ENCODE measurements around the gene AMBRA1. TPM values are rescaled to one million over a fixed set of nuclear protein-coding genes. Genes with fewer than 3 reads are reported as not detected.
A peak's percentile ranks its signal among the peaks of the same experiment; 100 is the strongest.

AMBRA1 gene
- polyA plus RNA-seq, 2 of the 4 experiments (the other 2 are of a cell fraction): 11.5 to 13.4 TPM

DNA sequence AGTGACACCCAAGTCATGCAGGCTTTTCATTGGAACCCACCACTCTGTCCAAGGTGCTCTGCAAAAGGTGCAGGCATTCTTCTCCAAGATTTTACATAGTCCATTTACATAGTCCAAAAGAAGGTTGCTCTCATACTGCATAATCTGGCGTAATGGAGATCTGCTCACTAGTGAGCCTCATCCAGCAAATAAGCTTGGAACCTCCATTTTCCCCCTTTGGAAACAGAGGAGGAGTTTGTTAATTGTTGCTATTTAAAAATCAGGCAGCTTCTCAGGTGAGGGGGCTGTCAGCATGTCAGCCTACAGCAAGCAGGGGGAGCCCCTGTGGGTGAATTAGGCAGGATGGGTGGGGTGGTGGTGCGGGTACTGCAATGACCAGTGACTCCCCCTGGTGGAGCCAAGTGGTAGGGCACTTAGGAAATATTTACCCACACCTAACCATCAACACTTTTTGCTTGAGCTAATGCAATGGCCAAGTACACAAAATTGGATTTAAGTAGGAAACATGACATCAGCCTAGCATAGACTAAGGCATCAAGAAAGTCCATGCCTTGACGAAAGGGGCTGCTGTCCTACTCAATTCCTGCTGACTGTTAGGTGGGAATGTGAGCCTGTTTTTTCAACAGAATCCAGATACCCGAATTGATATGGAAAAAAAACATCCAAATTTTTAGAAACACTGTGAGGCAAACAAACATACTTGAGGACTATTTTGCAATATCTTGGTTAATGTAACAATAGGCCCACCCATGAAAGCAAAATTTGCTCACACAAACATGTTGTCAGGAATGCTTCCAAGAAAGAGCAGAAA lies 64.5 kb downstream of the AMBRA1 start:
- H3K9me3 ChIP-seq: no peaks in the 10 kb centered on the region
- FAIRE-seq (no peak), ATAC-seq (peak; percentile 85 to 97), DNase-seq (ENCODE audit: low read depth in 1 of 2, low spot score in 1 of 2) (peak; percentile 73 to 89)
- POLR2A ChIA-PET: no interaction called here
- H3K4me1 ChIP-seq: no peaks in the 10 kb centered on the region
- H3K27ac ChIP-seq: no peak overlapping the region
- H3K4me3 ChIP-seq: no peak overlapping the region
- WGBS (ENCODE audit: missing lambda C conversion rate): 48% methylated on average over 4 of the region's 4 CpGs
- TF ChIP-seq SREBF2 (IDR thresholded peaks at IDR 0.05) (no peak), HDAC2 (IDR thresholded peaks at IDR 0.05) (no peak), FOXS1 (CRISPR knock-in tag; IDR thresholded peaks at IDR 0.05) (no peak), CBX8 (IDR thresholded peaks at IDR 0.05) (no peak), SMC3 (IDR thresholded peaks at IDR 0.05) (peak; percentile 66), RAD21 (conservative IDR thresholded peaks at IDR 0.05 in 1 of 2, IDR thresholded peaks at IDR 0.05 in 1 of 2) (peak; percentile 46 to 55; a peak in 4 of 5 replicates), BHLHE40 (IDR thresholded peaks at IDR 0.05; ENCODE audit: low read depth, low read length) (no peak), KDM5A (IDR thresholded peaks at IDR 0.05) (no peak)
- TF ChIP-seq, protein P1, sequence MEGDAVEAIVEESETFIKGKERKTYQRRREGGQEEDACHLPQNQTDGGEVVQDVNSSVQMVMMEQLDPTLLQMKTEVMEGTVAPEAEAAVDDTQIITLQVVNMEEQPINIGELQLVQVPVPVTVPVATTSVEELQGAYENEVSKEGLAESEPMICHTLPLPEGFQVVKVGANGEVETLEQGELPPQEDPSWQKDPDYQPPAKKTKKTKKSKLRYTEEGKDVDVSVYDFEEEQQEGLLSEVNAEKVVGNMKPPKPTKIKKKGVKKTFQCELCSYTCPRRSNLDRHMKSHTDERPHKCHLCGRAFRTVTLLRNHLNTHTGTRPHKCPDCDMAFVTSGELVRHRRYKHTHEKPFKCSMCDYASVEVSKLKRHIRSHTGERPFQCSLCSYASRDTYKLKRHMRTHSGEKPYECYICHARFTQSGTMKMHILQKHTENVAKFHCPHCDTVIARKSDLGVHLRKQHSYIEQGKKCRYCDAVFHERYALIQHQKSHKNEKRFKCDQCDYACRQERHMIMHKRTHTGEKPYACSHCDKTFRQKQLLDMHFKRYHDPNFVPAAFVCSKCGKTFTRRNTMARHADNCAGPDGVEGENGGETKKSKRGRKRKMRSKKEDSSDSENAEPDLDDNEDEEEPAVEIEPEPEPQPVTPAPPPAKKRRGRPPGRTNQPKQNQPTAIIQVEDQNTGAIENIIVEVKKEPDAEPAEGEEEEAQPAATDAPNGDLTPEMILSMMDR (IDR thresholded peaks at IDR 0.05): peak; percentile 67
- TF ChIP-seq, protein P2, sequence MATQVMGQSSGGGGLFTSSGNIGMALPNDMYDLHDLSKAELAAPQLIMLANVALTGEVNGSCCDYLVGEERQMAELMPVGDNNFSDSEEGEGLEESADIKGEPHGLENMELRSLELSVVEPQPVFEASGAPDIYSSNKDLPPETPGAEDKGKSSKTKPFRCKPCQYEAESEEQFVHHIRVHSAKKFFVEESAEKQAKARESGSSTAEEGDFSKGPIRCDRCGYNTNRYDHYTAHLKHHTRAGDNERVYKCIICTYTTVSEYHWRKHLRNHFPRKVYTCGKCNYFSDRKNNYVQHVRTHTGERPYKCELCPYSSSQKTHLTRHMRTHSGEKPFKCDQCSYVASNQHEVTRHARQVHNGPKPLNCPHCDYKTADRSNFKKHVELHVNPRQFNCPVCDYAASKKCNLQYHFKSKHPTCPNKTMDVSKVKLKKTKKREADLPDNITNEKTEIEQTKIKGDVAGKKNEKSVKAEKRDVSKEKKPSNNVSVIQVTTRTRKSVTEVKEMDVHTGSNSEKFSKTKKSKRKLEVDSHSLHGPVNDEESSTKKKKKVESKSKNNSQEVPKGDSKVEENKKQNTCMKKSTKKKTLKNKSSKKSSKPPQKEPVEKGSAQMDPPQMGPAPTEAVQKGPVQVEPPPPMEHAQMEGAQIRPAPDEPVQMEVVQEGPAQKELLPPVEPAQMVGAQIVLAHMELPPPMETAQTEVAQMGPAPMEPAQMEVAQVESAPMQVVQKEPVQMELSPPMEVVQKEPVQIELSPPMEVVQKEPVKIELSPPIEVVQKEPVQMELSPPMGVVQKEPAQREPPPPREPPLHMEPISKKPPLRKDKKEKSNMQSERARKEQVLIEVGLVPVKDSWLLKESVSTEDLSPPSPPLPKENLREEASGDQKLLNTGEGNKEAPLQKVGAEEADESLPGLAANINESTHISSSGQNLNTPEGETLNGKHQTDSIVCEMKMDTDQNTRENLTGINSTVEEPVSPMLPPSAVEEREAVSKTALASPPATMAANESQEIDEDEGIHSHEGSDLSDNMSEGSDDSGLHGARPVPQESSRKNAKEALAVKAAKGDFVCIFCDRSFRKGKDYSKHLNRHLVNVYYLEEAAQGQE (IDR thresholded peaks at IDR 0.05): no peak
- TF ChIP-seq, protein P3, sequence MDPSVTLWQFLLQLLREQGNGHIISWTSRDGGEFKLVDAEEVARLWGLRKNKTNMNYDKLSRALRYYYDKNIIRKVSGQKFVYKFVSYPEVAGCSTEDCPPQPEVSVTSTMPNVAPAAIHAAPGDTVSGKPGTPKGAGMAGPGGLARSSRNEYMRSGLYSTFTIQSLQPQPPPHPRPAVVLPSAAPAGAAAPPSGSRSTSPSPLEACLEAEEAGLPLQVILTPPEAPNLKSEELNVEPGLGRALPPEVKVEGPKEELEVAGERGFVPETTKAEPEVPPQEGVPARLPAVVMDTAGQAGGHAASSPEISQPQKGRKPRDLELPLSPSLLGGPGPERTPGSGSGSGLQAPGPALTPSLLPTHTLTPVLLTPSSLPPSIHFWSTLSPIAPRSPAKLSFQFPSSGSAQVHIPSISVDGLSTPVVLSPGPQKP (IDR thresholded peaks at IDR 0.05; ENCODE audit: low read depth, low read length): no peak
- CTCF ChIA-PET: interaction anchor here (0.6 to 3.2 kb wide), 35 partner anchors 9 to 161 kb away, joined by 3 to 19 read pairs (median 5); partner anchors contain the start of gene AMBRA1
- no peak overlapping the region for H3K4me2 ChIP-seq

DNA sequence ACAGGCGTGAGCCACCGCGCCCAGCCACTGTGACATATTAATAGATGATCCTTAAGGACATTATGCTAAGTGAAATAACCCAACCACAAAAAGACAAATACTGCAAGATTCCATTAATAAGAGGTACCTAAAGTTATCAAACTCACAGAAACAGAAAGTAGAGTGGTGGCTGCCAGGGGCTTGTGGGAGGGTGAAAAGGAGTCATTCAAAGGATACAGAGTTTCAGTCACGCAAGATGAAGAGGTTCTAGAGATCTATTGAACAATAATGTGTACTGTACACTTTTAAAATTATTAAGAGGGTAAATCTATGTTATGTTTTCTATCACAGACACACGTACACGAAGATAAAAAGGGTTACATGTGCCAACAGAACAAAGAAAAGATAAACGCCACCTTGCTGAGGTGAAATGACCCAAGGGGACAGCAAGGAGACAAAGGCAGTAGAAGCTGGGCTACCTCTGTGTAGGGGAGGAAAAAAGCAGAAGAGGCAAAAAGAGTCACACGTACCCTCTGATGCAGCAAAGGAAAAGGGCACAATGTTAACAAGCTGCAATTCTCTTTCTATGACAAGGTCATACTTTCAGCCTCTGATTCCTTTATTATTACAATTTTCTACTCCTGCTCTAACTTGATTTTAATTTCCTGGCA lies 65.3 kb downstream of the AMBRA1 start:
- H3K27ac ChIP-seq: no peak overlapping the region
- H3K4me1 ChIP-seq: 0 out of 3 replicates have a peak, but pooled peaks cover under 1% of the 10 kb centered on the region
- H3K4me2 ChIP-seq: no peak overlapping the region
- POLR2A ChIA-PET: no interaction called here
- no peaks in the 10 kb centered on the region for H3K9me3 ChIP-seq
- 88% methylated on average over 8 of the region's 8 CpGs for WGBS (ENCODE audit: missing lambda C conversion rate)
- H3K4me3 ChIP-seq: no peak overlapping the region
- FAIRE-seq (no peak), DNase-seq (ENCODE audit: low read depth in 1 of 2, low spot score in 1 of 2) (no peak), ATAC-seq (no peak)
- TF ChIP-seq NFE2L2 (conservative IDR thresholded peaks at IDR 0.05; ENCODE audit: low read length) (no peak), EHF (CRISPR knock-in tag; IDR thresholded peaks at IDR 0.05) (no peak), HOXB13 (CRISPR knock-in tag; IDR thresholded peaks at IDR 0.05; ENCODE audit: low read depth) (no peak), ZSCAN20 (CRISPR knock-in tag; IDR thresholded peaks at IDR 0.05) (no peak), FOSL2 (IDR thresholded peaks at IDR 0.05) (no peak), FOSL2 (CRISPR knock-in tag; IDR thresholded peaks at IDR 0.05) (no peak), CBX2 (IDR thresholded peaks at IDR 0.05; ENCODE audit: borderline replicate concordance, low read depth) (no peak), HOXB5 (CRISPR knock-in tag; IDR thresholded peaks at IDR 0.05) (no peak), RAD21 (conservative IDR thresholded peaks at IDR 0.05 in 1 of 2, IDR thresholded peaks at IDR 0.05 in 1 of 2) (no peak)
- TF ChIP-seq, protein P4, sequence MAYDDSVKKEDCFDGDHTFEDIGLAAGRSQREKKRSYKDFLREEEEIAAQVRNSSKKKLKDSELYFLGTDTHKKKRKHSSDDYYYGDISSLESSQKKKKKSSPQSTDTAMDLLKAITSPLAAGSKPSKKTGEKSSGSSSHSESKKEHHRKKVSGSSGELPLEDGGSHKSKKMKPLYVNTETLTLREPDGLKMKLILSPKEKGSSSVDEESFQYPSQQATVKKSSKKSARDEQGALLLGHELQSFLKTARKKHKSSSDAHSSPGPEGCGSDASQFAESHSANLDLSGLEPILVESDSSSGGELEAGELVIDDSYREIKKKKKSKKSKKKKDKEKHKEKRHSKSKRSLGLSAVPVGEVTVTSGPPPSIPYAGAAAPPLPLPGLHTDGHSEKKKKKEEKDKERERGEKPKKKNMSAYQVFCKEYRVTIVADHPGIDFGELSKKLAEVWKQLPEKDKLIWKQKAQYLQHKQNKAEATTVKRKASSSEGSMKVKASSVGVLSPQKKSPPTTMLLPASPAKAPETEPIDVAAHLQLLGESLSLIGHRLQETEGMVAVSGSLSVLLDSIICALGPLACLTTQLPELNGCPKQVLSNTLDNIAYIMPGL (CRISPR knock-in tag; IDR thresholded peaks at IDR 0.05; ENCODE audit: borderline replicate concordance): no peak
- TF ChIP-seq, protein P5, sequence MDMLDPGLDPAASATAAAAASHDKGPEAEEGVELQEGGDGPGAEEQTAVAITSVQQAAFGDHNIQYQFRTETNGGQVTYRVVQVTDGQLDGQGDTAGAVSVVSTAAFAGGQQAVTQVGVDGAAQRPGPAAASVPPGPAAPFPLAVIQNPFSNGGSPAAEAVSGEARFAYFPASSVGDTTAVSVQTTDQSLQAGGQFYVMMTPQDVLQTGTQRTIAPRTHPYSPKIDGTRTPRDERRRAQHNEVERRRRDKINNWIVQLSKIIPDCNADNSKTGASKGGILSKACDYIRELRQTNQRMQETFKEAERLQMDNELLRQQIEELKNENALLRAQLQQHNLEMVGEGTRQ (IDR thresholded peaks at IDR 0.05): no peak
- TF ChIP-seq, protein P6, sequence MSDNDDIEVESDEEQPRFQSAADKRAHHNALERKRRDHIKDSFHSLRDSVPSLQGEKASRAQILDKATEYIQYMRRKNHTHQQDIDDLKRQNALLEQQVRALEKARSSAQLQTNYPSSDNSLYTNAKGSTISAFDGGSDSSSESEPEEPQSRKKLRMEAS (IDR thresholded peaks at IDR 0.05): no peak
- CTCF ChIA-PET: interaction anchor here (0.6 to 3.2 kb wide), 31 partner anchors 9 to 156 kb away, joined by 3 to 19 read pairs (median 5); partner anchors contain the start of gene AMBRA1

All from A549 (cell line).